Endodermal cell (in vitro differentiated cells): Measurements from ENCODE around the gene ECD. TPM values are rescaled to one million over a fixed set of nuclear protein-coding genes. Genes with fewer than 3 reads are reported as not detected.

Experiments
- DNase-seq: peaks from one replicate; pipeline ENCODE4 v3.0.0-alpha.2; 2017
- H3K27ac ChIP-seq: 2 replicates; pipeline ENCODE4 v1.5.1; 2013; ENCODE audit warnings: mild to moderate bottlenecking, low read depth, low read length, moderate library complexity
- H3K27me3 ChIP-seq: 2 replicates; pipeline ENCODE4 v1.6.1; 2013; ENCODE audit warnings: mild to moderate bottlenecking, low read length, moderate library complexity; ENCODE audit not compliant: insufficient read depth, control insufficient read depth, poor library complexity, severe bottlenecking
- H3K36me3 ChIP-seq: 2 replicates; pipeline ENCODE4 v1.7.0; 2013; ENCODE audit warnings: mild to moderate bottlenecking, low read length, moderate library complexity; ENCODE audit not compliant: control insufficient read depth, insufficient read depth
- H3K4me1 ChIP-seq: one replicate; pipeline ENCODE4 v1.7.0; 2013; ENCODE audit warnings: low read length; ENCODE audit not compliant: control insufficient read depth, insufficient read depth
- H3K4me3 ChIP-seq: 2 replicates; pipeline ENCODE4 v1.5.1; 2013; ENCODE audit warnings: mild to moderate bottlenecking, low read length, moderate library complexity
- H3K9ac ChIP-seq: 2 replicates; pipeline ENCODE4 v1.6.1; 2013; ENCODE audit warnings: mild to moderate bottlenecking, low read length, moderate library complexity; ENCODE audit not compliant: poor library complexity, severe bottlenecking; ENCODE audit errors: extremely low read depth
- H3K9me3 ChIP-seq: 2 replicates; pipeline ENCODE4 v1.6.1; 2013; ENCODE audit warnings: mild to moderate bottlenecking, low read length, moderate library complexity; ENCODE audit not compliant: control insufficient read depth
- H3K27ac Mint-ChIP-seq: 2 replicates; pipeline ENCODE4 v1.8.0; 2020; ENCODE audit warnings: mixed read lengths
- H3K27me3 Mint-ChIP-seq: 2 replicates; pipeline ENCODE4 v1.8.0; 2021; ENCODE audit warnings: mild to moderate bottlenecking, mixed read lengths; ENCODE audit not compliant: insufficient read depth
- H3K36me3 Mint-ChIP-seq: 2 replicates; pipeline ENCODE4 v1.8.0; 2020; ENCODE audit warnings: low read depth, mixed read lengths
- H3K4me1 Mint-ChIP-seq: 2 replicates; pipeline ENCODE4 v1.8.0; 2020; ENCODE audit warnings: mixed read lengths
- H3K4me3 Mint-ChIP-seq: 2 replicates; pipeline ENCODE4 v1.8.0; 2020; ENCODE audit warnings: mild to moderate bottlenecking, moderate library complexity, mixed read lengths
- H3K9me3 Mint-ChIP-seq: 2 replicates; pipeline ENCODE4 v1.8.0; 2020; ENCODE audit warnings: mild to moderate bottlenecking, mixed read lengths
- CTCF ChIP-seq: fragments of 200-600 bp; sonication (generic); conservative IDR thresholded peaks from 2 replicates; pipeline ENCODE4 v1.5.0; 2021; ENCODE audit warnings: antibody characterized with exemption, mild to moderate bottlenecking
- WGBS, 2 experiments: methylation state at CpG; one replicate each; pipeline versions ENCODE4 v1.1.5 to v1.1.7; 2013; ENCODE audit warnings: missing lambda C conversion rate in 2 of 2, mixed read lengths in 1 of 2; ENCODE audit not compliant: insufficient coverage in 1 of 2, insufficient read length in 1 of 2; 5-methylcytosine and 5-hydroxymethylcytosine counted together
- total RNA-seq, 2 donors: library from RNA; stranded (reverse); fragmentation: NEBNext Ultra II Directional in 1 of 2; extraction: Animal tissue kit (Norgen Biotek cat#: 25700) in 1 of 2; gene quantifications; 2 replicates in 1 of 2; 3 replicates in 1 of 2; pipeline ENCODE4 v1.2.1, GENCODE V29; 2021

ECD gene
- total RNA-seq, 2 donors from 2014 or later, result 38.4 to 40.7 TPM

DNA sequence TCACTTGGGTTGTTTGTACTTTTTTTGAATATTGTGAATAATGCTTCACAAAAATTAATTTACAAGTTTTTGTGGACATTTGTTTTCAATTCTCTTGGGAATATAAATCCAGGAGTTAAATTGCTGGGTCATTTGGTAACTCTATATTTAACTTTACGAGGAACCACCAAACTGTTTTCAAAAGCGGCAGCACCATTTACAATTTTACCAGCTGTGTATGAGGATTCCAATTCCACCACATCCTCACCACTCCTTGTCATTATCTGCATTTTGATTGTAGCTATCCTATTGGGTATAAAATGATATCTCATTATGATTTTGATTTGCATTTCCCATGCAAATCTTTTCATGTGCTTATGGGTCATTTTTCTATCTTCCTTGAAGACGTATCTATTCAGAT, 61.5 kb downstream of the ECD start:
- no peak for TF ChIP-seq CTCF
- H3K9ac ChIP-seq, result no peak overlapping the region
- Mint-ChIP-seq H3K9me3 (peaks cover 18% of the 10 kb centered on the region), H3K27me3 (no peaks in the 10 kb centered on the region), H3K27ac (no peak overlapping the region), H3K4me1 (peaks cover 2% of the 10 kb centered on the region), H3K36me3 (peaks cover 21% of the 10 kb centered on the region), H3K4me3 (no peak overlapping the region)
- no peaks in the 10 kb centered on the region for H3K27me3 ChIP-seq
- no peaks in the 10 kb centered on the region for H3K4me1 ChIP-seq
- H3K4me3 ChIP-seq, result no peak overlapping the region
- no peak for DNase-seq
- H3K36me3 ChIP-seq, result no peaks in the 10 kb centered on the region
- H3K9me3 ChIP-seq, result peaks cover 11% of the 10 kb centered on the region
- no peak overlapping the region for H3K27ac ChIP-seq
- WGBS, 2 experiments, result 81% methylated on average over 2 of the region's 3 CpGs; no CpG with 5 or more reads in 1 of the 2 experiments

GRCh38 chr10:73099141-73099540, 68.7 kb downstream of the ECD start:
- no peak overlapping the region for H3K9ac ChIP-seq
- no peaks in the 10 kb centered on the region for H3K4me1 ChIP-seq
- Mint-ChIP-seq H3K9me3 (no peaks in the 10 kb centered on the region), H3K27ac (no peak overlapping the region), H3K4me3 (no peak overlapping the region), H3K36me3 (peaks cover 3% of the 10 kb centered on the region), H3K4me1 (peaks cover 12% of the 10 kb centered on the region), H3K27me3 (no peaks in the 10 kb centered on the region)
- TF ChIP-seq CTCF, result no peak
- no peak overlapping the region for H3K4me3 ChIP-seq
- no peaks in the 10 kb centered on the region for H3K27me3 ChIP-seq
- no peak for DNase-seq
- 96% methylated on average over 1 of the region's 1 CpG; no CpG with 5 or more reads in 1 of the 2 experiments for WGBS, 2 experiments
- H3K36me3 ChIP-seq, result no peaks in the 10 kb centered on the region
- H3K9me3 ChIP-seq, result no peaks in the 10 kb centered on the region
- H3K27ac ChIP-seq, result no peak overlapping the region

GRCh38 chr10:73097305-73097670, 70.5 kb downstream of the ECD start:
- H3K4me1 Mint-ChIP-seq, result peaks cover 15% of the 10 kb centered on the region
- no peaks in the 10 kb centered on the region for H3K4me1 ChIP-seq
- peak overlapping the region; percentile 98 for H3K4me3 ChIP-seq
- H3K9me3 ChIP-seq, result no peaks in the 10 kb centered on the region
- no peaks in the 10 kb centered on the region for H3K27me3 Mint-ChIP-seq
- peaks cover 3% of the 10 kb centered on the region for H3K36me3 Mint-ChIP-seq
- peak overlapping the region; percentile 87 for H3K27ac Mint-ChIP-seq
- no peaks in the 10 kb centered on the region for H3K27me3 ChIP-seq
- peak overlapping the region; percentile 81 for H3K27ac ChIP-seq
- no peaks in the 10 kb centered on the region for H3K36me3 ChIP-seq
- H3K9ac ChIP-seq, result peak overlapping the region; percentile 92
- H3K9me3 Mint-ChIP-seq, result no peaks in the 10 kb centered on the region
- 38 to 52% methylated on average over 1 to 4 of the region's 4 CpGs for WGBS, 2 experiments
- DNase-seq, result no peak
- no peak for TF ChIP-seq CTCF
- peak overlapping the region; percentile 95 for H3K4me3 Mint-ChIP-seq
